NCI-H1694 (cell line): ENCODE data around the gene STXBP2.

ENCODE experiments used
- DNase-seq: peaks from one replicate; lab custom pipeline; 2025; lab: John Stamatoyannopoulos, UW

Gene STXBP2

DNA sequence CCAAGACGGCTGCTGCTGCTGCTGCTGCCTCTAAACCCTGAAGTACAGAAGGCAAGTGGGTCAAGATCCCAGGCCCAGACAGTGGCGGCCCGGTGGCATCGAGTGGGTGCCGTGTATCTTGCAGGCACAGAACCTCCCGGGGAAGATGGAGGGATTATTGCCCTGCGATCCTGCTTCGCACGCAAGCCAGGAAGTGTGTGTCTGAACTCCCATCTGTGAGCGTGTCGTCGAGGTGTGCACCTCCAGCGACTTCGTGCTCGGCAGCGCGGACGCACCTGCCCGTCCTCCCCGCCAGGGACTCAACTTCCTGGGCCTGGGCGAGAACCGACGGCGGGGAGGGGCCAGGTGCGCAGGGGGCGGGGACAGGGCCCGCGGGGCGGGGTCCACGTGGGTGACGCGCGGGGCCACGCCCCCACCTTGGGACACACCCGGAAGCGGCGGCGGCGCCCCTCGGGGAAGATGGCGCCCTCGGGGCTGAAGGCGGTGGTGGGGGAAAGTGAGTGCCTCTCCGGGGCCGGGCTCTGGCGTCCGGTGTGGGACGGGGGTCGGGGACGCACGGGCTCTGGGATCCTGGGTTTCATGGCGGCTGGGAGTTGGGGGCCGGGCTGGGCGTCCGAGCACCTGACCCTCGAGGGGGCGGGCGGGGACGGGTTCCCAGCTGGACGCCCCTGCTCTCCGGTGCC lies at the start of gene STXBP2:
STXBP2 (plus strand) TSS at position 420 of the 683 bp plus-strand sequence; CDS start at position 460, 40 bp downstream.
- DNase-seq = no peak

DNA sequence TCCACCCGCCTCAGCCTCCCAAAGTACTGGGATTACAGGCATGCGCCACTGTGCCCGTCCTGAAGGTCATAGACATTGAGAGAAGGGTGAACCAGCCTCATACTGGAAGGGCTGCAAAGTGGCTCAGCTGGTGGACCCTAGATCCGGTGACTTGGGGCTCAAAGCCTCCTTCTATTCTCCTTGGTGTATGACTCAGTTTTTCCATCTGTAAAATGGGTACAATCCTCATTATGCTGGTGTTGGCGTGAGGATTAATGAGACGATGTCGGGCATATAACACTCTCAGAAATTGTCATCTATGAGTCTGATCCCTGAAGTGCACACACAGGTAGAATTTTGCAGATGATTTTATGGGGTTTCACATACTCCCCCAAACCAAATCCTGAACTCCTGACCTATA lies 47.1 kb upstream of the STXBP2 start:
- DNase-seq = no peak

DNA sequence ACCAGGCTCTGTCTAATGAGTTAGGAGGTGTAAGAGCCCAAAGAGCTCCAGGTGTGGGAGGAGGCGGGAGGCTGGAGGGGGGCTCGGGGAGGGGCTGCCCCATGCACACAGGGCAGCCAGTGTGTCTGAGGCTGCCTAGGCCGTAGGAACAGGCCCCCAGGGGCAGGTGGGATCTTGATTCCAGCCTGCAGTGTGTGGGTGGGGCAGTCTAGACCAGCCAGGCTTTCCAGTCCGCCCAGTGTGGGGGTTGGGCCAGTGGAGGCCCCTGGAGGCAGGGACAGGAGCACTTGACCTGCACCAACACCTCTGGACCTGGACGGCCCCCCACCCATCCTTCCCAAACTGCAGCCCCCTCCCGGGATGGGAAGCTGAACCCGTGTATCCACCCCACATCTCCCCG lies 46.7 kb upstream of the STXBP2 start:
- no peak for DNase-seq

DNA sequence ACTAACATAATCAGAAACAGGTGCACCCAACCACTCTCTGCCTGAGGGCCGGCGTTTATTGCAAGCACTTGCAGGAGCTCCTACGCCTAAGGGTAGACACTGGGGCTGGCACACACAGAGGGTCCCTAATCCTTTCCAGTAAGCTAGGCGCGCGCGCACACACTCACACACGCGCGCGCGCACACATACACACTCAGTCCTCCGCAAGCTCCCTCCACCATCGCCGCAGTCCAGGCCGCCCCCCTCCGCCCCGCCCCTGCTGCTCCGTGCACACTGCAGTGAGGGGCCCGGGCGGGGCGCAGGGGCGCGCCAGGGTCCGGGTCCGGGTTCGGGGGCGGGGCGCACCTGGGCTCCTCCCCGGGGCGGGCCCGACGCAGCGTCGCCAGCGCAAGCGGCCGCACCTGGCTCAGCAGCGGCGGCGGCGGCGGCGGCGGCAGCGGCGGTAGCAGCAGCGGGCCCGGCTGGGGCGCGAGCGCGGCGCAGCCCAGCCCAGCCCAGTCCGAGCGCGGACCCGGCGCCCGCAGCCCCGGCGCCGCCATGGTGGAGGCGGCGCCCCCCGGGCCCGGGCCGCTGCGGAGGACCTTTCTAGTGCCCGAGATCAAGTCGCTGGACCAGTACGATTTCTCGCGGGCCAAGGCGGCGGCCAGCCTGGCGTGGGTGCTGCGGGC lies 41.3 kb upstream of the STXBP2 start, which contains the start of gene CAMSAP3:
CAMSAP3 (plus strand) TSS at position 398 of the 668 bp plus-strand sequence; CDS start at position 538, 140 bp downstream.
- peak; percentile 37 for DNase-seq

DNA sequence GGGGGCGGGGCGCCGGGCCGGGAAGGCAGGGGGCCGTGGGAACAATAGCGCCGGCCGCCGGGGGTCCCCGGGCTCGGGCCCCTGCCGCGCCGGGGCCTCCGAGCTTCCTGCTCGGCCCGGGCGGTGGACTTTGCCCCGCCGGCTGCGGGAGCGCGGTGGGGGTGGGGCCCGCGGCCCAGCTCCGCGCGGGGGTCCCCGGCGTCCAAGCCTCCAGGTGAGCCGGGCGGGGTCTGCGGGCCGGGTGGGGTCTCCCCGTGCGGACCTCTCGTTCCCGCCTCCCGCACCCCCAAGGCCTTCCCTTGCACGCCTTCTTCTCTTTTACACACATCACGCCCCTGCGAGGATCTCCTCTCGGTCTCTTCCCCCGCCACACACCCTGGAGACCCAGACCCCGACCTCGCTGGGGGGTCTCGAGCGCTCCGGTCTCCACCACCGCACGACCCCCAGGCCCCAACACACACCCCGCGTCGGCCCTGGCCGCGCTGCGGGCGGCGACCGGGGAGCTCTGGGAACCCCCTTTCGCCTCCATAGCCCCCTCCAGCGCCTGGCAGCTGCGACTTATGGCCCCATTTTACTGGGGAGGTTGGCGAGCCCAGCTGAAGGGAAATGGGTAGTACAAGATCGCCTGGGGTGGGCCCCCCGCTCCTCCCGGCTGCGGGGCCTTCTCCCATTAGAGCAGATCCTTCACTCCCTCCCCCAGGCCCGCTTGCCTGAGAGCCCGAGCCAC lies 40.5 kb upstream of the STXBP2 start:
- DNase-seq = no peak

DNA sequence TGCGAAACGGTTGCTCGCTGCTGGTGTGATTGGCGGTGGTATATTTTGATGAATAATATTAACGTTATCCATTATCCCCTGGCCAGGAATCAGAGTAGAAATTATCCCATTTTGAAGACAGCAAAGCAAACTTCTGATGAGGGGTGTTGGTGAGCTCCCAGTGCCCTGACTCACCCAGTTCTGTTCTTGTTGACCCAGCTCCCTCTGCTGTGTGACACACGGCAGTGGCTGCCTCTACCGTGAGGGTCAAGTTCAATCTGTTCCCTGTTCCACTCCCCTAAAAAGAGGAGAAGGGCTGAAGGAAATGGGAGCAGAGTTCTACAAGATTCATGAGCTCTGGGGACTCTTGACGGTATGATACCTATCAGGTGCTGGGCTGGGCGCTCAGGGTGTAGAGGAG lies 39.2 kb upstream of the STXBP2 start:
- DNase-seq = no peak

DNA sequence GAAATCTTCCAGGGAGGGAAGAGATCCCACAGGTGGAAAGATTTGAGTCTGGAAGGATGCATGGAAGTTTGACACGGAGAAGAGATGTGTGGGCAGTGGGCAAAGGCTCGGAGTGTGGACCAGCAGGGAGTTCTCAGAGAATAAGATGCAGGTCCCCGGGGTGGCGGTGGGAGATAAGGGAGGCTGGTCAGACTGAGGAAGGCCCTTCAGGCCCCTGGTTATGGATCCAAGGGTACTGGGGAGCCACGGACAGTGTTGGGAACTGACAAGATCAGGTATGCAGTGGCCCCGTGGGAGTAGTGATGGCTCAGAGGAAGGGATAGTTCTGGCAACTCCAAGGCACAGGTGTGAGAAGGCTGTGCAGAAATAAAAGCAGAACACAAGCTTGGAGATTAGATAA lies 38.7 kb upstream of the STXBP2 start:
- DNase-seq = no peak

DNA sequence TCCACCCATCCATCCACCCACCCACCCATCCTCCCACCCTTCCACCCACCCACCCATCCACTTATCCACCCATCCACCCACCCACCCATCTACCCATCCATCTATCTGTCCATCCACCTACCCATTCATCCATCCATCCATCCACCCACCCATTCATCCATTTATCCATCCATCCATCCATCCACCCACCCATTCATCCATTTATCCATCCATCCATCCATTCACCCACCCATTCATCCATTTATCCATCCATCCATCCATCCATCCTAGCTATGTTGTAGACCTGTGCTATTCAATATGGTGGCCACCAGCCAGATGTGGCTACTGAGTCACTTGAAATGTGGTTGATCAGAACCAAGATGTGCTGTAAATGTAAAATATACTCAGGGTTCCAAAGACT lies 36.2 kb upstream of the STXBP2 start:
- DNase-seq = no peak

DNA sequence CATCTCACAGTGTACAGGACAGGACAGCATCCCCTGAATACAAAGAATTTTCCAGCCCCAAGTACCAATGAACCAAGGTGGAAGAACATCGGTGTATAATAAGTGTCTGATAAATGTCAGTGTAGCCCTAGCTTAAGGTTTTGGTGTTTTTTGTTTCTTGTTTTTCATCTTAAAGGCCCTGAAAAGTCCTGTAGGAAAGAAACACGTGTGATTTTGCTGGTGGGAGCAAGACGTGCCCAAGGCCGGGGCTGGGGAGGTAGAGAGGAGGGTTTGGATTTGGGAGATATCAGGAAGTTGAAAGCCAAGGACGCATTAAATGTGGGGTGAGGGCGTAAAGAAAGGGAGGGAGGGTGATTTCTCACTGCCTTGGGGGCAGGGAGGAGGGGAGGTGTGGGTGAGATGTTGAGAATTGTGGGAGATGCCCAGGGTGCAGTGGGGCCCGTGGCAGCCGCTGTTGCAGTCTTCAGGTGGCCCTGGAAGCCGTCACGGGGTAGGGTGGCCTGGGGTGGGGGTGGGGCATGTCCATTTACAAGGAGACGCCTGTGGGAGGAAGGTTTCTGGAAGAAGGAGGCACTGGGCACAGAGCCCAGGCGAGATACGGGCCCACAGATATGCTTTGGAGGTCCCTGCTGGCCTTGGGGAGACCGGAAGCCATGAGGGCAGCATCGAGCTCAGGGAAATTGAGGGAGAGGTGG lies 34.5 kb upstream of the STXBP2 start:
- no peak for DNase-seq

DNA sequence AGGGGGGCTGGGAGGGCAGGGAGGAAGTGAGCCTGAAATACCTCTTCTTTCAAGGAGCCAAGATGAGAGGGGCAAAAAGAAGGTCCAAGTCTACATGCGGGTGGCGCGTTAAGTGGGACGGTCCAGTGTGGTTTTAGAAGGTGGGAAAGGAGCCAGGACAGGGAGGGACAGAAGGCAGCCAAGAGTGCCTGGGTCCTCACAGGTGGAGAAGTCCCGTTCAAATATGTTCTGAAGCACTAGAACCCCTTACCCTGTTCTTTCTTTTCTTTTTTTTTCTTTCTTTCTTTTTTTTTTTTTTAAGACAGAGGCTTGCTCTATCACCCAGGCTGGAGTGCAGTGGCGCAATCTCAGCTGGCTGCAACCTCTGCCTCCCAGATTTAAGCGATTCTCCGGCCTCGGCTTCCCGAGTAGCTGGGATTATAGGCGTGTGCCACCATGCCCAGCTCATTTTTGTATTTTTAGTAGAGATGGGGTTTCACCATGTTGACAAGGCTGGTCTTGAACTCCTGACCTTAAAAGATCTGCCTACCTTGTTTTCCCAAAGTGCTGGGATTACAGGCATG lies 33.9 kb upstream of the STXBP2 start:
- no peak for DNase-seq

DNA sequence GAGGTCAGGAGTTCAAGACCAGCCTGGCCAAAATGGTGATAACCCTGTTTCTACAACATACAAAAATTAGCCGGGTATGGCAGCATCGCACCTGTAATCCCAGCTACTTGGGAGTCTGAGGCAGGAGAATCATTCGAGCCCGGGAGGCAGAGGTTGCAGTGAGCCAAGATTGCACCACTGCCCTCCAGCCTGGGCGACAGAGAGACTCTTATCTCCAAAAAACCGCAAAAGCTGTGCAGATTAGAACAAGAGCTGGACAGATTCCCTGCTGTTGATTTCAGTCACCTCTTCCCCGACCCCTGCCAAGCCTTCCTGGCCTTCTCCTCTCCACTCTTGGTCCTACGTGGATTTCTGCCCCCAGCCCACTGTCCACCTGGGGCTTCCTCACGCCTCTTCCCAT lies 33.0 kb upstream of the STXBP2 start:
- no peak for DNase-seq

DNA sequence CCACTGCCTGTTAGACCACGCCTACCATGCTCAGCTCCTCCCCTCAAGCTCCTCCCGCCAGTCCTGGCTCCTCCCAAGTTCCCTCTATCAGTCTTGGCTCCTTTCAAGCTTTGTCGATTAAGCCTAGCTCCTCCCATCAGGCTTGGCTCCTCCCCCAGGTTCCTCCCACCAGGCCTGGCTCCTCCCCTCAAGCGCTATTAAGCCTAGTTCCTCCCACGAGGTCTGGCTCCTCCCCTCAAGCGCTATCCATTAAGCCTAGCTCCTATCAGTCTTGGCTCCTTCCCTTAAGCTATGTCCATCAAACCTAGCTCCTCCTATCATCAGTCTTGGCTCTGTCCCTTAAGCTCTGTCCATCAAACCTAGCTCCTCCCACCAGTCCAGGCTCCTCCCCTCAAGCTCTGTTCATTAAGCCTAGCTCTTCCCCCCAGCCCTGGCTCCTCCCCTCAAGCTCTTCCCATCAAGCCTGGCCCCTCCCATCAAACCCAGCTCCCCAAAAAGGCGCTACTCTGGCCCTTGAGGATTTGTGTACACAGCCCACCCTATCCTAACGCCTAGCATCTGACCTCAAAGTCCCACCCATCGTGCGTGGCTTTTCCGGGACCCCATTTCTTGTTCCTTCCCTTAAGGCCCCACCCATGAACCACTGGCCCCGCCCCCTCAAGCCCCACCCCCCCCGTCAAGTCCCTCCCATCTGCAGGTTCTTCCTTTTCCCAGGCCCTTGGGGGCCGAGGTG lies 31.3 kb upstream of the STXBP2 start:
- no peak for DNase-seq

DNA sequence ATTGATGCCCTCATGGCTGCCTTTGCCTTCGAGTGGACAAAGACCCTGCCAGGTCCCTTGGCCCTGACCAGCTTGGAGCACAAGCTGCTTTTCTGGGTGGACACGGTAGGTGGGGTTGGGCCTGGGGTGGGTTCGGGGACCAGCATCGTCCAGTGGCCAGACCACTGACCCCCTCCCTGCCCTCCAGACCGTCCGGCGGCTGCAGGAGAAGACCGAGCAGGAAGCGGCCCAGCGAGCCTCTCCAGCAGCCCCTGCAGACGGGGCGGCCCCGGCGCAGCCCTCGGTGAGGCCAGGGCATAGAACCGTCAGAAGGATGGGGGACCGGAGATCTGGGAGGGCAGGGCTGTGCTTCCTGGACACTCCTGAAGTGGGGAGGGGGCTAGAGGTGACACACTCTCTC lies 30.6 kb upstream of the STXBP2 start:
- no peak for DNase-seq

DNA sequence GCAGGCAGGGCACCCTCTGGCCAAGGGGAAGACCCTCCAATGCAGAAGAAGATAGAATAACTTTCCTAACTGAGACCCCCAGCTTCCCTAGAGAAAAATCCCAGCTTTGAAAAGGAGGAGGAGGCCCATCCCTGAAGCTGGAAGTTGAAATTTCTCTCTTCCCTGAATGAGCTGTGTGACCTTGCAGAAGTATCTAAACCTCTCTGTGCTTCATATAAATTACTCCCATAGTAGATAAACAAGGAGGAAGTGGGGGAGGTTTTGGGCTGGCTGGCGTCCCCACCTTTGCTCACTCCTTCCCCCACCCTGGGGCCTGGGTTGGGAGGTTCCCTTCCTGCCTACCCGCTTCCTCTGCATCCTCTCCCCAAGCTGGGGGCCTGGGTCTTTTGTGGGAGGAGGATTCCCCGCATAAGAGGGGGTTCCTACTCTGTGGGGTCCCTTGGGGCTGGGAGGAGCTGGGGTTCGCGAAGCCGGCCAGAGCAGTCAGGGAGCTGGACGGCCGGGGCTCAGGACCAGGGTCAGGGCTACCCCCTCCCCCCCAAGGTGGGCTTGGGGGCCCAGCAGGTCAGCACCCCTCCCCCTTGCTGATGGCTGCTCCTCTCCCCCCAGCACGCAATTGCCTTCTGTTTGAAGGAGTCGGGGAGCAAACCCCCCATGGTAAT lies 29.6 kb upstream of the STXBP2 start:
- no peak for DNase-seq

DNA sequence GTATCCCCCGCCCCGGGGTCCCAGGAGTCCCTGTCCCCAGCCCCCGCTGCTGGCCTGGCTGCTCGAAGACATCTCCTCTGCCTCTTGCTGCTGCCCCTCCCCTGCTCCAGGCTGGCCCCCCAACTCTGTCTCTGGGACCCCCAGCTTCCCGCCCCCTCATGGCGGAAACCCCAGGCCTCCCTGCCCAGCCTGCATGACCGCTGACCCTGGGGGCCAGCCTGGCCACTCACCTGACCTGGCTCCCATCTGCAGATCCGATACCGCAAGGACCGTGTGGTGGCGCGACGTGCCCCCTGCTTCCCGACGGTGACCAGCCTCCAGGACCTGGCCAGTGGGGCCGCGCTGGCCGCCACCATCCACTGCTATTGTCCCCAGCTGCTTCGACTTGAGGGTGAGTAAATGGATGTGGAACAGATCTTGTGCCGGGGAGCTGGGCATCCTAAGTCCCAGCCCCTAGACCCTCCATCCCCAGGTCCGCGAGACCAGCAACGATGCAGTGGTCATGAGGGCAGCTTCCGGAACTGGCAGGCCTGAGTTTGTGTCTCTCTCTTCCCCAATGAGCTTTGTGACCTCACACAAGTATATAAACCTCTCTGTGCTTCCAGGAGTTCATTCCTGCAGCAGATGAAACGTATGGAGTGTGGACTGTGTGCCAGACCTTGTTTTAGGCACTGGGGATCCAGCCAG lies 28.9 kb upstream of the STXBP2 start:
- DNase-seq = no peak

DNA sequence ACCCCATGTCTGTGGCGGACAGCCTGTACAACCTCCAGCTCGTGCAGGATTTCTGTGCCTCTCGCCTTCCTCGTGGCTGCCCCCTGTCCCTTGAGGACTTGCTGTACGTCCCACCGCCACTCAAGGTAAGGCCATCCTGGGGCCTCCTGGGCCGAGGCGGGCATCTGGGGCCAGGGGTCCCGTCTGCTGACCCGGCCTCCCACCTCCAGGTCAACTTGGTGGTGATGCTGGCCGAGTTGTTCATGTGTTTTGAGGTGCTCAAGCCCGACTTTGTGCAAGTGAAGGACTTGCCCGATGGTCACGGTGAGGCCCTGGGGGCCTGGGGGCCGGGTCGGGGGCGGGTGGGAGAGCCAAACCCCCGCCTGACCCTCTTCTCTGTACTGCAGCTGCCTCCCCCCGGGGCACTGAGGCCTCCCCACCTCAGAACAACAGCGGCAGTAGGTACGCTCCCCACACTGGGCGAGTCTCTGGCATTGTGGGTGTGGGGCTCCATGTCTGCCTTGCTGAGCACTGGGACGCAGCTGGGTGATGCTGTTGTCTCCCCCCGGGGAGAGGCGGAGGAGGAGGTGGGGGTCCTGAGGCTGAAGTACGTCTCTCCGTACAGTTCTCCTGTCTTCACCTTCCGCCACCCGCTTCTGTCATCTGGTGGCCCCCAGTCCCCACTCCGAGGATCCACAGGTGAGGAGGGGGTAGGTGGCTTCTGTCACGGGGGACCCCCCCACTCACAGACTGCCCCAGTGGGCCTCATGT lies 26.2 kb upstream of the STXBP2 start:
- DNase-seq = no peak

DNA sequence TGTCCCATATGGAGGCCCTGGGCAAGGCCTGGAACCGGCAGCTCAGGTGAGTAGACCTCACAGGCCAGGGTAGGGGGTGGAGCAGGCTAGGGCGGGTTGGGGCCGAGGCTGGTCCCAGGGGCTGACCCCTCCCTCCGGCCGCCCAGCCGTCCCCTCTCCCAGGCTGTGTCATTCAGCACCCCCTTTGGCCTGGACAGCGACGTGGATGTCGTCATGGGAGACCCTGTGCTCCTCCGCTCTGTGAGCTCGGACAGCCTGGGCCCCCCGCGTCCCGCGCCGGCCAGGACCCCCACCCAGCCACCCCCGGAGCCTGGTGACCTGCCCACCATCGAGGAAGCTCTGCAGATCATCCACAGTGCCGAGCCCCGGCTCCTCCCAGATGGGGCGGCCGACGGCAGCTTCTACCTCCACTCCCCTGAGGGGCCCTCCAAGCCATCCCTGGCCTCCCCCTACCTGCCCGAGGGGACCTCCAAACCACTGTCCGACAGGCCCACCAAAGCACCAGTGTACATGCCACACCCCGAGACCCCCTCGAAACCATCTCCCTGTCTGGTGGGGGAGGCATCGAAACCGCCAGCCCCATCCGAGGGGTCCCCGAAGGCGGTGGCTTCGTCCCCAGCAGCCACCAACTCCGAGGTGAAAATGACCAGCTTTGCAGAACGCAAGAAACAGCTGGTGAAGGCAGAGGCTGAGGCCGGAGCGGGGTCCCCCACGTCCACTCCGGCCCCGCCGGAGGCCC lies 25.2 kb upstream of the STXBP2 start:
- DNase-seq = no peak

DNA sequence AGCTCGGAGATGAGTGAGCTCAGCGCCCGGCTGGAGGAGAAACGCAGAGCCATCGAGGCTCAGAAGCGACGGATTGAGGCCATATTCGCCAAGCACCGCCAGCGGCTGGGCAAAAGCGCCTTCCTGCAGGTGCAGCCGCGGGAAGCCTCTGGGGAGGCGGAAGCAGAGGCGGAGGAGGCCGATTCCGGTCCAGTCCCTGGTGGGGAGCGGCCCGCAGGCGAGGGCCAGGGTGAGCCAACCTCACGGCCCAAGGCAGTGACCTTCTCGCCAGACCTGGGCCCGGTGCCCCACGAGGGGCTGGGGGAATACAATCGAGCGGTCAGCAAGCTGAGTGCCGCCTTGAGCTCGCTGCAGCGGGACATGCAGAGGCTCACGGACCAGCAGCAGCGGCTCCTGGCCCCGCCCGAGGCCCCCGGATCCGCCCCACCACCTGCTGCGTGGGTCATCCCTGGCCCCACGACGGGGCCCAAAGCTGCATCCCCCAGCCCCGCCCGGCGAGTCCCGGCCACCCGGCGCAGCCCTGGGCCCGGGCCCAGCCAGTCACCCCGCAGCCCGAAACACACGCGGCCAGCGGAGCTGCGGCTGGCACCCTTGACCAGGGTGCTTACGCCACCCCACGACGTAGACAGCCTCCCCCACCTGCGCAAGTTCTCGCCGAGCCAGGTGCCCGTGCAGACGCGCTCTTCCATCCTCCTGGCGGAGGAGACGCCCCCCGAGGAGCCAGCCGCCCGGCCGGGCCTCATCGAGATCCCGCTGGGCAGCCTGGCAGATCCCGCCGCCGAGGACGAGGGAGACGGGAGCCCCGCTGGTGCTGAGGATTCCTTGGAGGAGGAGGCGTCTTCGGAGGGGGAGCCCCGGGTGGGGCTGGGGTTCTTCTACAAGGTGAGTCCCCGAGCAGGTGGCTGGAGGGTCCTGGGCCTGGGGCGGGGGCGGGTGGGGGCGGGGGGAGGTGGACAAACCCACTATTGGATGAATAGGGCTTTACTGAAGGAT lies 24.3 kb upstream of the STXBP2 start:
- DNase-seq = no peak
